Esophagus (tissue), 2 donors: ENCODE data around the gene GNAO1. TPM values are rescaled to one million over a fixed set of nuclear protein-coding genes. Genes with fewer than 3 reads are reported as not detected.

Experiments used
- H3K27ac ChIP-seq, 2 donors: one replicate each; pipeline ENCODE4 v1.5.1; 2013; ENCODE audit warnings: low read depth in 2 of 2, mild to moderate bottlenecking in 2 of 2, inconsistent platforms in 1 of 2, low read length in 1 of 2, moderate library complexity in 1 of 2
- H3K27me3 ChIP-seq, 2 donors: one replicate each; pipeline ENCODE4 v1.6.1; 2013; ENCODE audit warnings: low read length in 2 of 2, control low read depth in 1 of 2, mild to moderate bottlenecking in 1 of 2; ENCODE audit not compliant: insufficient read depth in 2 of 2, control insufficient read depth in 1 of 2
- H3K36me3 ChIP-seq, 2 donors: one replicate each; pipeline ENCODE4 v1.6.1; 2013; ENCODE audit warnings: low read length in 1 of 2; ENCODE audit not compliant: control insufficient read depth in 2 of 2, insufficient read depth in 2 of 2
- H3K4me1 ChIP-seq, 2 donors: one replicate each; pipeline ENCODE4 v1.6.1; 2013; ENCODE audit warnings: low read length in 1 of 2; ENCODE audit not compliant: control insufficient read depth in 2 of 2, insufficient read depth in 2 of 2
- H3K4me3 ChIP-seq, 2 donors: one replicate each; pipeline ENCODE4 v1.5.1; 2013; ENCODE audit warnings: low read length in 2 of 2, mild to moderate bottlenecking in 2 of 2, low read depth in 1 of 2, moderate library complexity in 1 of 2
- H3K9me3 ChIP-seq, 2 donors: one replicate each; pipeline ENCODE4 v1.6.1; 2013; ENCODE audit warnings: mild to moderate bottlenecking in 2 of 2, low read depth in 1 of 2, low read length in 1 of 2, moderate library complexity in 1 of 2; ENCODE audit not compliant: control insufficient read depth in 2 of 2, insufficient read depth in 1 of 2
- WGBS, 2 donors: extraction: QIAGEN DNeasy Blood & Tissue Kit; methylation state at CpG; one replicate each; pipeline ENCODE4 v1.1.7; 2013; 5-methylcytosine and 5-hydroxymethylcytosine counted together
- polyA plus RNA-seq, 2 donors: library from polyadenylated mRNA; stranded (reverse); fragments of 200-250 nt; gene quantifications; one replicate each; pipeline ENCODE4 v1.2.3, GENCODE V29; 2013
- donor health status: healthy with polysubstance abuse.
- donor health status: Bipolar disorder and iron deficiency.

GNAO1 gene
- polyA plus RNA-seq, 2 donors = 0.75 to 1.0 TPM

- H3K27ac ChIP-seq = no peak overlapping the region
- no peaks in the 10 kb centered on the region for H3K4me1 ChIP-seq
- no peaks in the 10 kb centered on the region for H3K9me3 ChIP-seq
- 89 to 92% methylated on average over 4 of the region's 4 CpGs for WGBS, 2 donors
- H3K4me3 ChIP-seq = no peak overlapping the region
- no peaks in the 10 kb centered on the region for H3K36me3 ChIP-seq
- no peaks in the 10 kb centered on the region for H3K27me3 ChIP-seq
Observed at GRCh38 chr16:56228476-56228875, 37.2 kb downstream of the GNAO1 start.

- H3K9me3 ChIP-seq = peaks cover 0 to 3% of the 10 kb centered on the region in 2 donors
- no peaks in the 10 kb centered on the region for H3K36me3 ChIP-seq
- 65 to 71% methylated on average over 2 of the region's 2 CpGs for WGBS, 2 donors
- no peak overlapping the region for H3K4me3 ChIP-seq
- H3K27me3 ChIP-seq = no peaks in the 10 kb centered on the region
- H3K4me1 ChIP-seq = no peaks in the 10 kb centered on the region
- no peak overlapping the region for H3K27ac ChIP-seq
Observed at GRCh38 chr16:56233795-56234566, 42.7 kb downstream of the GNAO1 start.

- Histone ChIP-seq H3K27me3 (no peaks in the 10 kb centered on the region), H3K4me3 (no peak overlapping the region), H3K36me3 (no peaks in the 10 kb centered on the region), H3K4me1 (no peaks in the 10 kb centered on the region), H3K27ac (no peak overlapping the region), H3K9me3 (peaks cover 0 to 3% of the 10 kb centered on the region in 2 donors)
- WGBS, 2 donors = 72 to 90% methylated on average over 5 of the region's 5 CpGs
Observed at GRCh38 chr16:56234737-56235136, 43.4 kb downstream of the GNAO1 start.

GRCh38 chr16:56237451-56237930 lies 46.2 kb downstream of the GNAO1 start:
- Histone ChIP-seq H3K27me3 (no peaks in the 10 kb centered on the region), H3K4me3 (no peak overlapping the region), H3K9me3 (peaks cover 0 to 3% of the 10 kb centered on the region in 2 donors), H3K36me3 (no peaks in the 10 kb centered on the region), H3K27ac (no peak overlapping the region), H3K4me1 (no peaks in the 10 kb centered on the region)
- 28 to 48% methylated on average over 6 of the region's 6 CpGs for WGBS, 2 donors

GRCh38 chr16:56238188-56238587 lies 46.9 kb downstream of the GNAO1 start:
- H3K9me3 ChIP-seq = peaks cover 0 to 3% of the 10 kb centered on the region in 2 donors
- no peak overlapping the region for H3K4me3 ChIP-seq
- no peaks in the 10 kb centered on the region for H3K36me3 ChIP-seq
- WGBS, 2 donors = 36 to 52% methylated on average over 3 of the region's 3 CpGs
- no peaks in the 10 kb centered on the region for H3K27me3 ChIP-seq
- H3K27ac ChIP-seq = no peak overlapping the region
- no peaks in the 10 kb centered on the region for H3K4me1 ChIP-seq

- Histone ChIP-seq H3K4me3 (no peak overlapping the region), H3K27me3 (no peaks in the 10 kb centered on the region), H3K27ac (no peak overlapping the region), H3K36me3 (no peaks in the 10 kb centered on the region), H3K9me3 (no peaks in the 10 kb centered on the region), H3K4me1 (no peaks in the 10 kb centered on the region)
- WGBS, 2 donors = 66 to 72% methylated on average over 2 of the region's 2 CpGs
Observed at GRCh38 chr16:56241596-56241995, 50.3 kb downstream of the GNAO1 start.

GRCh38 chr16:56242740-56243139 lies 51.5 kb downstream of the GNAO1 start:
- Histone ChIP-seq H3K4me1 (peaks cover 0 to 3% of the 10 kb centered on the region in 2 donors), H3K27ac (no peak overlapping the region), H3K27me3 (no peaks in the 10 kb centered on the region), H3K4me3 (no peak overlapping the region), H3K9me3 (no peaks in the 10 kb centered on the region), H3K36me3 (no peaks in the 10 kb centered on the region)
- WGBS, 2 donors = 90 to 96% methylated on average over 4 of the region's 4 CpGs

GRCh38 chr16:56244612-56245011 lies 53.3 kb downstream of the GNAO1 start:
- Histone ChIP-seq H3K36me3 (no peaks in the 10 kb centered on the region), H3K4me3 (no peak overlapping the region), H3K27ac (no peak overlapping the region), H3K4me1 (peaks cover 0 to 3% of the 10 kb centered on the region in 2 donors), H3K27me3 (no peaks in the 10 kb centered on the region), H3K9me3 (no peaks in the 10 kb centered on the region)
- WGBS, 2 donors = 91 to 95% methylated on average over 4 of the region's 4 CpGs

- H3K27ac ChIP-seq = no peak overlapping the region
- H3K36me3 ChIP-seq = no peaks in the 10 kb centered on the region
- H3K4me3 ChIP-seq = no peak overlapping the region
- H3K4me1 ChIP-seq = peaks cover 0 to 3% of the 10 kb centered on the region in 2 donors
- WGBS, 2 donors = 59 to 77% methylated on average over 6 of the region's 6 CpGs
- no peaks in the 10 kb centered on the region for H3K27me3 ChIP-seq
- H3K9me3 ChIP-seq = no peaks in the 10 kb centered on the region
Observed at GRCh38 chr16:56245197-56245596, 53.9 kb downstream of the GNAO1 start.
